Psoas muscle (tissue), 8 donors: ENCODE results near the gene CARF. TPM values are rescaled to one million over a fixed set of nuclear protein-coding genes. Genes with fewer than 3 reads are reported as not detected.
"Not testable (repeated sequence)": the region's sequence is repeated elsewhere in the genome, so short reads cannot be mapped to it uniquely, and the experiment has no call there.

Experiments used
- ATAC-seq, 4 donors: fragments of 200-7000 bp; cut with Tn5 transposase; one replicate each; pipeline ENCODE4 v1.9.1; 2020; ENCODE audit warnings: moderate library complexity in 3 of 4, mild to moderate bottlenecking in 2 of 4
- DNase-seq, 2 donors: peaks; one replicate each; pipeline ENCODE4 v3.0.0-alpha.2; 2020
- H3K27ac ChIP-seq: fragments of 200-600 bp; one replicate; pipeline ENCODE4 v1.8.0; 2022
- H3K27me3 ChIP-seq, 3 donors: fragments of 200-600 bp in 1 of 3; one replicate each; pipeline versions ENCODE4 v1.6.1 to v1.8.0; 2013 to 2022; ENCODE audit warnings: low read length in 2 of 3, mild to moderate bottlenecking in 2 of 3, moderate library complexity in 1 of 3; ENCODE audit not compliant: insufficient read depth in 3 of 3
- H3K36me3 ChIP-seq, 2 donors: fragments of 200-600 bp in 1 of 2; one replicate each; pipeline versions ENCODE4 v1.6.1 to v1.8.0; 2013 to 2022; ENCODE audit warnings: low read depth in 1 of 2, mild to moderate bottlenecking in 1 of 2, moderate library complexity in 1 of 2; ENCODE audit not compliant: insufficient read depth in 1 of 2
- H3K4me1 ChIP-seq: fragments of 200-600 bp; one replicate; pipeline ENCODE4 v1.8.0; 2022
- H3K4me3 ChIP-seq: fragments of 200-600 bp; one replicate; pipeline ENCODE4 v1.8.0; 2022; ENCODE audit warnings: mild to moderate bottlenecking
- H3K9me3 ChIP-seq: fragments of 200-600 bp; one replicate; pipeline ENCODE4 v1.8.0; 2022
- CTCF ChIP-seq: fragments of 200-600 bp; IDR thresholded peaks from one replicate; pipeline ENCODE4 v1.8.0; 2022; ENCODE audit warnings: antibody characterized with exemption
- WGBS, 3 donors: extraction: QIAGEN DNeasy Blood & Tissue Kit; methylation state at CpG; one replicate each; pipeline versions ENCODE4 v1.1.6 to v1.1.7; 2013; 5-methylcytosine and 5-hydroxymethylcytosine counted together
- intact Hi-C, 2 donors: fragments of 100-400 bp; cut with DNase I; formaldehyde crosslinking; loops; one replicate each; pipeline versions ENCODE4 v1.11.0 to v1.14.2; 2022
- polyA plus RNA-seq, 3 donors: library from polyadenylated mRNA; stranded (reverse); fragments of 200-250 nt; gene quantifications; one replicate each; pipeline ENCODE4 v1.2.3, GENCODE V29; 2013
- total RNA-seq, 4 donors: library from RNA; stranded (reverse); fragmentation: NEBNext Ultra II Directional in 2 of 4; extraction: Animal tissue kit (Norgen Biotek cat#: 25700) in 2 of 4; gene quantifications; one replicate each; pipeline versions ENCODE4 v1.2.1 to v1.2.4, GENCODE V29; 2021 to 2023
- donor health status: healthy with polysubstance abuse.
- donor health status: DM: no; HTN: no; CAD: no; lungs with moderate emphysema.
- donor health status: Bipolar disorder and iron deficiency.
- donor health status: healthy.
- donor health status: DM: yes; HTN: yes; CAD: no.
- donor health status: DM: no; HTN: no; CAD: no.
- donor health status: DM: no; HTN: no; CAD: no.
- donor health status: DM: yes; HTN: yes; CAD: no.

CARF gene
- total and polyA plus RNA-seq, 7 donors = 0.76 to 7.7 (median 4.5) TPM

GRCh38 chr2:202908186-202908585 is 3.9 kb upstream of the CARF start:
- H3K4me1 ChIP-seq = peaks cover 18% of the 10 kb centered on the region
- H3K9me3 ChIP-seq = no peaks in the 10 kb centered on the region
- 85 to 88% (median 87%) methylated on average over 5 of the region's 5 CpGs for WGBS, 3 donors
- H3K36me3 ChIP-seq = peaks cover 0 to 25% of the 10 kb centered on the region in 2 donors
- TF ChIP-seq CTCF = no peak
- intact Hi-C loops = loop anchor here (5.0 kb wide), 2 partner anchors 36 to 329 kb away; partner anchors contain the start of genes CYP20A1 (in 1 of the 2) and ICA1L (in 1 of the 2)
- H3K27ac ChIP-seq = no peak overlapping the region
- DNase-seq (no peak), ATAC-seq (no peak)
- no peak overlapping the region for H3K4me3 ChIP-seq
- no peaks in the 10 kb centered on the region for H3K27me3 ChIP-seq

- Histone ChIP-seq H3K4me3 (peak overlapping the region; percentile 67), H3K4me1 (peaks cover 23% of the 10 kb centered on the region), H3K9me3 (no peaks in the 10 kb centered on the region), H3K36me3 (peaks cover 0 to 25% of the 10 kb centered on the region in 2 donors), H3K27me3 (no peaks in the 10 kb centered on the region), H3K27ac (no peak overlapping the region)
- ATAC-seq (no peak), DNase-seq (no peak)
- TF ChIP-seq CTCF = no peak
- 93 to 94% (median 93%) methylated on average over 6 of the region's 6 CpGs for WGBS, 3 donors
- intact Hi-C loops = loop anchor here (2.0 to 5.0 kb wide), 4 partner anchors 37 to 329 kb away; partner anchors contain the start of genes CYP20A1 (in 2 of the 2), FAM117B (in 1 of the 2) and ICA1L (in 1 of the 2)
Measured at GRCh38 chr2:202909394-202910192, 2.5 kb upstream of the CARF start.

GRCh38 chr2:202910250-202910649 is 1.8 kb upstream of the CARF start:
- 88 to 95% (median 89%) methylated on average over 5 of the region's 5 CpGs for whole genome bisulfite sequencing, 3 donors
- Histone ChIP-seq H3K4me3 (peak overlapping the region; percentile 67), H3K4me1 (peaks cover 23% of the 10 kb centered on the region), H3K36me3 (peaks cover 0 to 22% of the 10 kb centered on the region in 2 donors)
- not testable (repeated sequence) for H3K27me3 ChIP-seq, H3K9me3 ChIP-seq, H3K27ac ChIP-seq, DNase-seq, ATAC-seq
- intact Hi-C loops = loop anchor here (2.0 to 5.0 kb wide), 2 partner anchors 278 to 329 kb away; partner anchors contain the start of genes CYP20A1 (in 1 of the 2) and FAM117B (in 1 of the 2)

GRCh38 chr2:202910698-202911097 is 1.4 kb upstream of the CARF start:
- Histone ChIP-seq H3K9me3 (no peaks in the 10 kb centered on the region), H3K36me3 (peaks cover 0 to 20% of the 10 kb centered on the region in 2 donors), H3K27me3 (no peaks in the 10 kb centered on the region), H3K4me3 (peak overlapping the region; percentile 67), H3K27ac (peak overlapping the region; percentile 89), H3K4me1 (peaks cover 23% of the 10 kb centered on the region)
- 11 to 18% (median 17%) methylated on average over 3 of the region's 3 CpGs for WGBS, 3 donors
- intact Hi-C loops = loop anchor here (2.0 to 5.0 kb wide), 2 partner anchors 278 to 328 kb away; partner anchors contain the start of genes CYP20A1 (in 1 of the 2) and FAM117B (in 1 of the 2)
- TF ChIP-seq CTCF = no peak
- DNase-seq (no peak), ATAC-seq (no peak)

- intact Hi-C loops = loop anchor here (2.0 to 5.0 kb wide), 2 partner anchors 279 to 328 kb away; partner anchors contain the start of genes CYP20A1 (in 1 of the 2) and FAM117B (in 1 of the 2)
- 0% methylated on average over 8 of the region's 8 CpGs for WGBS, 3 donors
- Histone ChIP-seq H3K4me3 (peak overlapping the region; percentile 67), H3K9me3 (no peaks in the 10 kb centered on the region), H3K36me3 (peaks cover 0 to 15% of the 10 kb centered on the region in 2 donors), H3K27me3 (no peaks in the 10 kb centered on the region), H3K27ac (peak overlapping the region; percentile 89), H3K4me1 (peaks cover 23% of the 10 kb centered on the region)
- ATAC-seq (no peak), DNase-seq (no peak)
- TF ChIP-seq CTCF = no peak
Measured at GRCh38 chr2:202911203-202911511, 918 bp upstream of the CARF start.

- not testable (repeated sequence) for H3K27me3 ChIP-seq
- peak; percentile 78 to 85 (median 82) for ATAC-seq
- intact Hi-C loops = loop anchor here in 1 of 2 donors (5.0 kb wide), 1 partner anchor 280 kb away; the partner anchor contains the start of gene FAM117B
Measured at GRCh38 chr2:202912342-202913201, 497 bp downstream of the CARF start.

More at GRCh38 chr2:202912342-202913201, 497 bp downstream of the CARF start:
- not testable (repeated sequence) for H3K36me3 ChIP-seq, DNase-seq, H3K9me3 ChIP-seq
- WGBS, 3 donors = 2 to 3% (median 2%) methylated on average over 6 to 20 of the region's 49 CpGs
- Histone ChIP-seq H3K27ac (peak overlapping the region; percentile 89), H3K4me3 (peak overlapping the region; percentile 67), H3K4me1 (peaks cover 23% of the 10 kb centered on the region)
